NCI-H1436 treated with DMSO at 0.1 percent for 48 hours (cell line): ENCODE measurements around the gene GSTCD.

Experiments
- DNase-seq: peaks from one replicate; lab custom pipeline; 2025; lab: John Stamatoyannopoulos, UW

The GSTCD gene

GRCh38 chr4:105894660-105895582 lies 186.3 kb downstream of the GSTCD start, which contains the start of gene NPNT:
Gene NPNT (plus strand): TSS chr4:105895471. CDS start chr4:105895653, 182 bp downstream.
- no peak for DNase-seq

- DNase-seq: no peak
Observed at GRCh38 chr4:105895583-105896460, 187.2 kb downstream of the GSTCD start.

GRCh38 chr4:105896461-105896942 lies 187.9 kb downstream of the GSTCD start:
- no peak for DNase-seq
